ENCODE data around the gene IGF2BP3.

DNA sequence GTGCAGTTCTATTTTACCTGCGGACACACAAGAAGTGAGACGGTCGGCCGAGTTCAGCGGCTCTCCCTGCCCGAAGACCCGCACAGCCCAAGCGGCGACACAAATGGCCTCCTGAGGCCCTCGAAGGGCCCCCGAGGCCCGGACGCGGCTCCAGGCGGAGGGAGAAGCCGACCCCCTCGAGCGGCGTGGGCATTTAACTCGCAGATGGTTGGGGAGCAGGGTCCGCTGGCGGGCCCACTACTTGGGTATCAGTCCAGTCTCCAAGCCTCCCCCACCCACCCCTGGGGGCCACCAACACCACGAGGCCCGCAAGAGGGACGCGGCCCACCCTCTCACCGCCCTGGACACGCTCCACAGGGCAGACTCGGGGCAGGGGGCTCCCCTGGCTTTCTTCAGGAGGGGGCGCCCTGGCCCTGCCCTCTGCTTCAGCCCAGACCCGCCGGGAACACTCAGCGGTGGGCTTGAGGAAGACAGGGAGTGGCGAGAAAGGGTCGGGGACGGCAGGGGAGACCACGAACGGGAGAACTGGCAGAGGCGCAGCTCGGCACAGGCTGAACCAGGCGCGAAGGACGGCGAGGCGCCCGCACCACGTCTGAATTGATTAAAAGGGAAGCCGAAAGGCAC, 1.7 kb downstream of the IGF2BP3 start:
- TF ChIP-seq TAF1 (IDR thresholded peaks at IDR 0.05; ENCODE audit: low read depth, low read length) = no peak
- TF ChIP-seq POLR2A (IDR thresholded peaks at IDR 0.05; ENCODE audit: low read depth, low read length) = no peak

All from GM12891 (cell line).